ENCODE data around the gene OR51G1. TPM values are rescaled to one million over a fixed set of nuclear protein-coding genes. Genes with fewer than 3 reads are reported as not detected.

Gene OR51G1
- total and polyA plus RNA-seq, 10 of the 15 experiments (the other 5 are each of a cell fraction or from before 2014, with no cell fraction given) = not detected

DNA sequence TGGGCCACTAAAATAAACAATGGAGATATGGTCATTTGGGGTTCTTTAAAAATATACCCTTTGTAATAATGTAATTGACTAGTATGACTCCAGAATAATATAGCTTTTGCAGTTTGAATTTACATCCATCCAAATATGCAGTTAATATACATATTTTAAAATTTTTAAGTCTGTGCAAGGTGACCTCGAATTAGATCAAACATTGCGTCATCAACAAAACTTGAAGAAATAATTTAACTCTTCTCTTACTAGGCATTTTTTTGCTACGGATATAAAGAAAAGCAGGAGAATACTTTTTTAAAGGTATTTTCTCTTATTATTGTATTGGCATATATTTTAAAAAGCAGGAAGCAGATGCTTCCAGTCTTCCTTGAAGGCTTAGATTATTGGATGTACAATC is 12.6 kb upstream of the OR51G1 start:
- ATAC-seq = no peak
- Histone ChIP-seq H2AFZ (ENCODE audit: control insufficient read depth, low read depth, low read length) (no peak overlapping the region), H3K4me1 (ENCODE audit: control insufficient read depth, insufficient read depth, low read length) (no peaks in the 10 kb centered on the region), H3K27me3 (replicated peaks in 1 of 2; ENCODE audit: control insufficient read depth in 2 of 2, insufficient read depth in 2 of 2, low read length in 1 of 2) (no peaks in the 10 kb centered on the region), H3K9ac (ENCODE audit: control insufficient read depth, insufficient read depth, low read length) (no peak overlapping the region), H3K4me2 (ENCODE audit: control insufficient read depth, insufficient read depth) (no peak overlapping the region), H3K79me2 (ENCODE audit: control insufficient read depth, insufficient read depth, low read length) (no peaks in the 10 kb centered on the region), H3K36me3 (ENCODE audit: control insufficient read depth in 2 of 2, insufficient read depth in 2 of 2, low read length in 1 of 2) (no peaks in the 10 kb centered on the region), H3K9me3 (replicated peaks; ENCODE audit: control insufficient read depth, insufficient read depth, low read length) (no peaks in the 10 kb centered on the region), H3K4me3 (no peak overlapping the region), H4K20me1 (ENCODE audit: control insufficient read depth, insufficient read depth) (no peaks in the 10 kb centered on the region), H3K27ac (ENCODE audit: control insufficient read depth, insufficient read depth) (no peak overlapping the region)
- intact Hi-C loops (cut with micrococcal nuclease; ENCODE audit: unreplicated experiment) = no loop called here
- ChIA-PET SMC1A (ENCODE audit: uncharacterized antibody, unreplicated experiment) (no interaction called here), POLR2A (no interaction called here), RAD21 (ENCODE audit: unreplicated experiment) (no interaction called here), CTCF (no interaction called here)
- DNase-seq (ENCODE audit: low read depth, low spot score) = no peak
- in situ Hi-C loops (cut with MboI) = no loop called here
- TF ChIP-seq ETV6 (conservative IDR thresholded peaks at IDR 0.05 in 1 of 2, IDR thresholded peaks at IDR 0.05 in 1 of 2; ENCODE audit: borderline replicate concordance in 1 of 2, low read depth in 1 of 2) = no peak
- no peak for TF ChIP-seq ASH2L (IDR thresholded peaks at IDR 0.05; ENCODE audit: borderline replicate concordance, low read depth)
- no peak for TF ChIP-seq IKZF1 (conservative IDR thresholded peaks at IDR 0.05)
- no peak for TF ChIP-seq MXI1 (IDR thresholded peaks at IDR 0.05; ENCODE audit: low read depth, low read length)
- no peak for TF ChIP-seq MYC (IDR thresholded peaks at IDR 0.05; ENCODE audit: insufficient read depth, insufficient read length, insufficient replicate concordance, low read length, severe bottlenecking)
- TF ChIP-seq IRF4 (IDR thresholded peaks at IDR 0.05; ENCODE audit: low read depth, low read length) = no peak
- no peak for TF ChIP-seq FOS (IDR thresholded peaks at IDR 0.05; ENCODE audit: borderline replicate concordance, extremely low read depth, insufficient read length)
- no peak for TF ChIP-seq SMC3 (IDR thresholded peaks at IDR 0.05; ENCODE audit: borderline replicate concordance, low read length)
- TF ChIP-seq, protein P1, sequence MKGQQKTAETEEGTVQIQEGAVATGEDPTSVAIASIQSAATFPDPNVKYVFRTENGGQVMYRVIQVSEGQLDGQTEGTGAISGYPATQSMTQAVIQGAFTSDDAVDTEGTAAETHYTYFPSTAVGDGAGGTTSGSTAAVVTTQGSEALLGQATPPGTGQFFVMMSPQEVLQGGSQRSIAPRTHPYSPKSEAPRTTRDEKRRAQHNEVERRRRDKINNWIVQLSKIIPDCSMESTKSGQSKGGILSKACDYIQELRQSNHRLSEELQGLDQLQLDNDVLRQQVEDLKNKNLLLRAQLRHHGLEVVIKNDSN (IDR thresholded peaks at IDR 0.05; ENCODE audit: borderline replicate concordance, extremely low read length, insufficient read depth, low read depth, low read length) = no peak
- BruUV-seq (replicated peaks) = no TSS peak
- no peak for FAIRE-seq
- WGBS (ENCODE audit: insufficient coverage, insufficient replicate concordance, low lambda C conversion rate, missing lambda C conversion rate) = 48% methylated on average over 3 of the region's 3 CpGs

Data from GM12878 (cell line).